HS-5 (cell line): ENCODE results near the gene CCDC106.

ENCODE experiments used
- DNase-seq: peaks from one replicate; pipeline ENCODE4 v3.0.0-alpha.2; 2012; ENCODE audit warnings: low read depth

CCDC106 gene

DNA sequence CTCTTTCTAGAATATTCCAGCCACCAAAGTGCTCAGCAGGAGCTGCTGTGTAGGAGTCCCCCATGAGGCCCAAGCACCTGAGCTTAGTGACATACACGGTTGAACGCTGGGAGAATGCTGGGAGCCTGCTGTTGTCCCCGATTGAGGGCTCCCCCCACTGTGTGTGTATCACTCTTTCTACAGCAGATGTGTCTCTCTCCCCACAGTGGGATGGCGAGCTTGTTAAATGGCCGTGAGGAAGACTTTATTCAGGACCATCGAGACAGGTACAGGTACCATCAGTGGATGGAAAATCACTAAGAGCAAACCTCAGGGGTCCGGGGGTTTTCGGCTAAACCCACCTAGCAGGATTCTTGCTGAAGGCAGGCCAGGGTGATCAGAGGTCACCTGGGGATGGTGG, 49.7 kb downstream of the CCDC106 start:
- DNase-seq, result no peak

DNA sequence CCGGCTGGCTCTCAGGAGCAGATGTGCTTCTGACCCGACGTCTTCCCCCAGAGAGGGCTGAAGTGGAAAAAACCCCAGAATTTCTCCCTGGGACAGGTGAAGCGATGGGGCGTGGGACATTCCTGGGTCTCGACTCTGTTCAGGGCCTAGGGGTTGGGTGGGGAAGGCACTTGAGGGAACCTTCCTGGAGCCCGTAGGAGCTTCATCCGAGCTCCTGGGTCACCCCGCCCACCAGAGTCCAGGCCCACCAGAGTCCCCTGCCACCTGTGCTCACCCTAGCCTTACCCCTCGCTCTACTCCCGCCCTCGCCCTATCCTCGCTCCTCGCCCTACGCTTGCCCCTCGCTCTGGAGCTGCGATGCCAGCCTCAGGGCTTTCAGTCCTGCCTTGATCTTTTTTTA, 50.2 kb downstream of the CCDC106 start:
- no peak for DNase-seq

- no peak for DNase-seq
Measured at GRCh38 chr19:55699221-55699620, 51.2 kb downstream of the CCDC106 start.

GRCh38 chr19:55700813-55701212, 52.8 kb downstream of the CCDC106 start:
- DNase-seq, result no peak

DNA sequence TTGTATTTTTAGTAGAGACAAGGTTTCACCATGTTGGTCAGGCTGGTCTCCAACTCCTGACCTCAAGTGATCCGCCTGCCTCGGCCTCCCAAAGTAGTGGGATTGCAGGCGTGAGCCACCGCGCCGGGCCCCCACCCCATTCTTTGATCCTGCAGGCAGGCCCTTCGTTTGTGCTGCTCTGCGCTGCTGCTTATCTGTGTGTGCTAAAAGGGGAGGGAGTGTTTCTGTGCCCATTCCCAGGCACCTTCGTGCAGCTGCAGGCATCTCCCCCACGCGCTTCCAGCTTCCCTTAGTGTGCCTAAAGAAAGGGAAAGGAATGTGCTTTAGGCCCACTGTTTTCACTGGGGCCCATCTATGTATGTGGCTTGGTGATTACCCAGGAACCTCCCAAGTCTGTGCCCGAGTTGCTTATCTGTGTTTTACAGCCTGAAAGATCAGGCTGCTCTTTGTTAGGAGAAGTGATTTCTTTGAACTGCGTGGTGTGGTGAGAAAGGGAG, 54.2 kb downstream of the CCDC106 start:
- no peak for DNase-seq
